Gastroesophageal sphincter (tissue), 4 donors: ENCODE data around the gene RABL6. TPM values are rescaled to one million over a fixed set of nuclear protein-coding genes. Genes with fewer than 3 reads are reported as not detected.

Experiments
- ATAC-seq: fragments of 150-250 bp; one replicate; pipeline ENCODE4 v1.9.1; 2016; ENCODE audit warnings: mild to moderate bottlenecking, moderate library complexity
- H3K27ac ChIP-seq, 4 donors: fragments of 200-600 bp; sonication (generic) in 3 of 4; 1 replicate in 3 of 4; 2 replicates in 1 of 4; pipeline ENCODE4 v1.5.1; 2016 to 2019
- H3K27me3 ChIP-seq: fragments of 200-600 bp; sonication (generic); one replicate; pipeline ENCODE4 v1.5.1; 2019
- H3K36me3 ChIP-seq, 2 donors: fragments of 200-600 bp; sonication (generic); one replicate each; pipeline ENCODE4 v1.5.1; 2019; ENCODE audit warnings: control low read depth in 1 of 2
- H3K4me1 ChIP-seq, 3 donors: fragments of 200-600 bp; sonication (generic); 1 replicate in 2 of 3; 2 replicates in 1 of 3; pipeline ENCODE4 v1.5.1; 2016 to 2019; ENCODE audit warnings: control low read depth in 2 of 3
- H3K4me3 ChIP-seq, 2 donors: fragments of 200-600 bp; sonication (generic); one replicate each; pipeline ENCODE4 v1.5.1; 2019; ENCODE audit warnings: mild to moderate bottlenecking in 1 of 2, moderate library complexity in 1 of 2
- H3K9me3 ChIP-seq, 3 donors: fragments of 200-600 bp; sonication (generic); one replicate each; pipeline ENCODE4 v1.5.1; 2017 to 2019; ENCODE audit warnings: control low read depth in 2 of 3
- CTCF ChIP-seq, 4 experiments: fragments of 200-600 bp in 2 of 4; fragments of 450-650 bp in 2 of 4; sonication (generic) in 1 of 4; IDR thresholded peaks; one replicate each; pipeline ENCODE4 v1.5.1; 2017 to 2019; ENCODE audit warnings: antibody characterized with exemption in 4 of 4, mild to moderate bottlenecking in 2 of 4, moderate library complexity in 2 of 4
- EP300 ChIP-seq: sonication (generic); formaldehyde crosslinking; IDR thresholded peaks from one replicate; pipeline ENCODE4 v1.6.1; 2017; ENCODE audit warnings: antibody characterized with exemption, mild to moderate bottlenecking
- POLR2A ChIP-seq, 2 donors: fragments of 450-650 bp; IDR thresholded peaks; one replicate each; pipeline ENCODE4 v1.6.1; 2017; ENCODE audit warnings: antibody characterized with exemption in 2 of 2, mild to moderate bottlenecking in 2 of 2, moderate library complexity in 1 of 2
- POLR2AphosphoS5 ChIP-seq: sonication (generic); formaldehyde crosslinking; IDR thresholded peaks from one replicate; pipeline ENCODE4 v1.6.1; 2017; ENCODE audit warnings: antibody characterized with exemption
- WGBS, 2 donors: methylation state at CpG; one replicate each; pipeline ENCODE4 v1.1.5; 2018; ENCODE audit warnings: low coverage in 1 of 2; 5-methylcytosine and 5-hydroxymethylcytosine counted together
- total RNA-seq, 4 donors: library from RNA; depleted of rRNA; stranded (reverse); fragments of >200 nt; gene quantifications; one replicate each; pipeline ENCODE4 v1.1.0, GENCODE V29; 2016

RABL6 gene
- total RNA-seq, 4 donors from 2014 or later = 54.8 to 109 (median 71.2) TPM

DNA sequence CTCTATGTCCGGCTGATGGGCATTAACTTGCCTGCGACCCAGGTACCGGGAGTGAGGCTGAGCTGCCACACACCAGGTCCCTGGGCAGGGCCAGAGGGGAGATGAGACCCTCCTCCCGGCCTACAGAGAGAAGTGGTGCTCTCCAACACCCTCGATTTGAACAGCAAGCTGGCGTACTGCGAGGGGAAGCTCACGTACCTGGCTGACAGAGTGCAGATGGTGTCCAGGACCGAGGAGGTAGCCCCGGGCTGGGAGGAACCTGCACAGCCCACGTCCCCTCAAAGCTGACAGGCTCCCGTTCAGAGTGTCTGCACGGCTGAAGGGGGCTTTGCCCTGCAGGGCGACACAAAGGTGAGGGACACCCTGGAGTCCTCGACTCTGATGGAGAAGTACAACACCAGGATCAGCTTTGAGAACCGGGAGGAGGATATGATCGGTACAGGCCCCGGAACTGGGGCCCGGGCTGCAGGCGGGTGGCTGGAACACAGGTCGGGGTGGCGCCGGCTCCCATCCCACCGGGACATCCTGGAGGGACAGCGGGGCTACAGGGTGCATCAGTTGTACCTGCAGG is 1.0 kb upstream of the RABL6 start:
- WGBS, 2 donors = 20% methylated on average over 1 of the region's 25 CpGs; no CpG with 5 or more reads in 1 of the 2 donors
- no peak for ATAC-seq

DNA sequence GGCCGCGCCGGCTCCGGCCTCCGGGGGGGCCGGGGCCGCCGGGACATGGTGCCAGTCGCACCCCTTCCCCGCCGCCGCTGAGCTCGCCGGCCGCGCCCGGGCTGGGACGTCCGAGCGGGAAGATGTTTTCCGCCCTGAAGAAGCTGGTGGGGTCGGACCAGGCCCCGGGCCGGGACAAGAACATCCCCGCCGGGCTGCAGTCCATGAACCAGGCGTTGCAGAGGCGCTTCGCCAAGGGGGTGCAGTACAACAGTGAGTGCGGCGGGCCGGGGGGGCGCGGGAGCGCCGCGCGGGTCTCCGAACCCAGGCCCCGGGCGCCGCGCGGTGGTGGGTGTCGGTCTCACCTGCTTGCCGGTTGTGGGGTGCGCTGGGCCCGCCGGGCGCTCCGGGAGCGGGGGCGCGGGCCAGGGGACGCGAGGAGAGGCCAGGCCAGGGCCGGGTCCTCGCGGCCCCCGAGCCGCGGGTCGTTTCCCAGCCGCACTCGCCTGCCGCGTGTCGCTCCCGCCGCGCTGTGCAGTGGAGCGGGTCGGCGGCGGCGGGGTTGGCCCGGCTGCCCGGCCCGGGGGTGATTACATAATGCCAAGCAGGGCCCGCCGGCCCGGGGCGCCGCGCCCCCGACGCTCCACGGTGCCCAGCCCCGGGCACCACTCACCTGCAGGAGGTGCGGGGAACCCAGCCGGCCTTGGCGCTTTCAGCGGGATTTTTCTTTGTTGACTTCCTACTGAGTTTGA is 492 bp downstream of the RABL6 start:
- no peaks in the 10 kb centered on the region for H3K9me3 ChIP-seq
- peak overlapping the region; percentile 47 to 94 (median 86) for H3K27ac ChIP-seq
- peaks cover 0 to 57% (median 25%) of the 10 kb centered on the region in 3 donors for H3K4me1 ChIP-seq
- no peaks in the 10 kb centered on the region for H3K27me3 ChIP-seq
- WGBS, 2 donors = 0% methylated on average over 1 of the region's 93 CpGs; no CpG with 5 or more reads in 1 of the 2 donors
- TF ChIP-seq CTCF (IDR thresholded peaks at IDR 0.05) (peak in 1 of 4 experiments; percentile 4), POLR2AphosphoS5 (no peak), EP300 (no peak)
- H3K36me3 ChIP-seq = peaks cover 0 to 40% of the 10 kb centered on the region in 2 donors
- peak overlapping the region; percentile 97 to 99 for H3K4me3 ChIP-seq
- ATAC-seq = peak; percentile 32

More for the DNA sequence above, 1.0 kb upstream of the RABL6 start:
- Histone ChIP-seq H3K9me3 (no peaks in the 10 kb centered on the region), H3K4me3 (peak overlapping the region; percentile 97 to 99), H3K27ac (peak overlapping the region in 3 of 4 donors; percentile 85 to 94 (median 88)), H3K27me3 (peaks cover 10% of the 10 kb centered on the region), H3K36me3 (peaks cover 0 to 32% of the 10 kb centered on the region in 2 donors), H3K4me1 (peaks cover 0 to 50% (median 25%) of the 10 kb centered on the region in 3 donors)
- no peak for TF ChIP-seq EP300
- TF ChIP-seq POLR2AphosphoS5 = no peak
- TF ChIP-seq CTCF (IDR thresholded peaks at IDR 0.05) = no peak
- TF ChIP-seq POLR2A (IDR thresholded peaks at IDR 0.05) = no peak

DNA sequence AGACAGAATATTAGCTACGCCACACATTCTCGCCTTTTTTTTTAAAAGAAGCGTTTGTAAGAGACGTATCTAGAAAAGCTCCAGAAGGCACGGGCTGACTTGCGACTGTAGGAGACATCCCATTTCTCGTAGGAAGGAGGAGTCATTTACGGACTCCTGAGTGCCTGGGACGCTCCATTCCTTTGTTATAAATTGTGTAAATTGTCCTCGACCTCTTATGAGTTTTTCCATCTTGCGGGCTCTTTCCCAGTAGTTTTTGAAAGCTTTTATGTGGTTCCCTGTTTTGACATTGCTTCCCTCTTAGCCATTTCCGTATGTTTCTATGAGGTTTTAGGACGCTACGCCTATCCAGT is 1.0 kb downstream of the RABL6 start:
- peak overlapping the region in 3 of 4 donors; percentile 85 to 94 (median 88) for H3K27ac ChIP-seq
- H3K36me3 ChIP-seq = peaks cover 0 to 44% of the 10 kb centered on the region in 2 donors
- H3K4me1 ChIP-seq = peaks cover 0 to 57% (median 25%) of the 10 kb centered on the region in 3 donors
- TF ChIP-seq EP300 = no peak
- TF ChIP-seq POLR2AphosphoS5 = no peak
- WGBS, 2 donors = 7 to 20% methylated on average over 7 to 14 of the region's 14 CpGs
- no peak for ATAC-seq
- no peaks in the 10 kb centered on the region for H3K9me3 ChIP-seq
- H3K4me3 ChIP-seq = peak overlapping the region; percentile 97 to 99
- H3K27me3 ChIP-seq = no peaks in the 10 kb centered on the region

DNA sequence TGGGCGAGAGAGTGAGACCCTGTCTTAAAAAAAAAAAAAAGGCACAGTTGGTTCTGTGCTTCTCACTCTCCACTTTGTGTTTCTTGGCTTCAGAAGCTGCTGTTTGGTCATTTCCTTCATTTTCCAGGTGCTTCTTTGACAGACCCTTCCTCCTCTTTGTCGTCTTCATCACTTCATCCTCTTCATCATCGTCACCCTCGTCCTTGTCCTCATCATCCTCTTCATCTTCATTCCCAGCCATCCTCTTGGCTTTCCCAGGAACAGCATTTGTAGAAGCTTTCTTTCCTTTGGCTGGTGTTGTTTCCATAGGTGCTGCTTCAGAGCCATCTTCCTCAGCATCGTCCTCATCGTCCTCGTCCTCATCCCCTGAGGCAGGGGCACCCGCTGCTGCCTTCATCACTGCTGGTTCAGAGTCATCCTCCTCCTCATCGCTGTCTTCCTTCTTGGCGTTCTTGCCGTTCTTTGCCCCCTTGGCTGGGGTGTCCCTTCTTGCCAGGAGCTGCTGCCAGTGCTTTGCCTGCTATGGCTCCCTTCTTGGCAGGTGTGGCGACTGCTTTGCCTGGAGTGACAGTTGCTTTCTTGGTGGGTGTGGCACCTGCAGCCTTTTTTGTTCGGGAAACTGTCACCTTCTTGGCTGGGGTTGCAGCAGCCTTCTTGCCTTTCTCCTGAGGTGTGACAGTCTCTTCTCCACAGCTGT is 7.1 kb downstream of the RABL6 start:
- Histone ChIP-seq H3K4me3 (no peak overlapping the region), H3K27ac (no peak overlapping the region), H3K27me3 (no peaks in the 10 kb centered on the region), H3K9me3 (no peaks in the 10 kb centered on the region), H3K4me1 (peaks cover 0 to 25% (median 3%) of the 10 kb centered on the region in 3 donors), H3K36me3 (peaks cover 0 to 45% of the 10 kb centered on the region in 2 donors)
- WGBS, 2 donors = 88 to 91% methylated on average over 11 to 13 of the region's 13 CpGs
- no peak for ATAC-seq
- no peak for TF ChIP-seq POLR2AphosphoS5
- no peak for TF ChIP-seq POLR2A (IDR thresholded peaks at IDR 0.05)
- TF ChIP-seq CTCF (IDR thresholded peaks at IDR 0.05) = no peak
- TF ChIP-seq EP300 = no peak

DNA sequence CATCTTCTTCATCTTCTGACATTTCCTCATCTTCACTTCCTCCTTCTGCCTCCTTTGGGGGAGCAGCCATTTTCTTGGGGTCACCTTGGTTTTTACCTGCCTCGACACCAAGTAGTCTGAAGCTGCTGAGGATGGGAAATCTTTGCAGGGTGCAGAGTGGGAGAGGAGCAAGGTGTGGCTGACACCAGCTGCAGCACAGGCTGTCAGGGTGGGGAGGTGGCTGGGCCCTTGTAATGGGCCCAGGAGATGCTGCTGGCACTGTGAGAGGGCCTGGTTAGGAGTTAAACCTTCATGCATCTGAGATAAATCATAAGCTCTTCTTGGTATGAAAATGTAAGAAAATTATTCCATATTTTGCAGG is 7.7 kb downstream of the RABL6 start:
- TF ChIP-seq POLR2A (IDR thresholded peaks at IDR 0.05) (no peak), POLR2AphosphoS5 (no peak), CTCF (IDR thresholded peaks at IDR 0.05) (no peak), EP300 (no peak)
- no peak for ATAC-seq
- WGBS, 2 donors = 0% methylated on average over 1 of the region's 1 CpG; no CpG with 5 or more reads in 1 of the 2 donors
- H3K27ac ChIP-seq = no peak overlapping the region
- H3K4me3 ChIP-seq = no peak overlapping the region
- H3K9me3 ChIP-seq = no peaks in the 10 kb centered on the region
- H3K27me3 ChIP-seq = no peaks in the 10 kb centered on the region
- peaks cover 0 to 20% (median 0%) of the 10 kb centered on the region in 3 donors for H3K4me1 ChIP-seq
- H3K36me3 ChIP-seq = peaks cover 0 to 40% of the 10 kb centered on the region in 2 donors
